HG03442 (cell line): ENCODE data around the gene KRTAP13-1.

Source experiments
- ATAC-seq: cut with Tn5 transposase; IDR thresholded peaks from one replicate; pipeline ENCODE4 v1.9.1; 2021; ENCODE audit warnings: mild to moderate bottlenecking, moderate library complexity; ENCODE audit not compliant: unreplicated experiment

KRTAP13-1 gene, protein sequence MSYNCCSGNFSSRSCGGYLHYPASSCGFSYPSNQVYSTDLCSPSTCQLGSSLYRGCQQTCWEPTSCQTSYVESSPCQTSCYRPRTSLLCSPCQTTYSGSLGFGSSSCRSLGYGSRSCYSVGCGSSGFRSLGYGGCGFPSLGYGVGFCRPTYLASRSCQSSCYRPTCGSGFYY

DNA sequence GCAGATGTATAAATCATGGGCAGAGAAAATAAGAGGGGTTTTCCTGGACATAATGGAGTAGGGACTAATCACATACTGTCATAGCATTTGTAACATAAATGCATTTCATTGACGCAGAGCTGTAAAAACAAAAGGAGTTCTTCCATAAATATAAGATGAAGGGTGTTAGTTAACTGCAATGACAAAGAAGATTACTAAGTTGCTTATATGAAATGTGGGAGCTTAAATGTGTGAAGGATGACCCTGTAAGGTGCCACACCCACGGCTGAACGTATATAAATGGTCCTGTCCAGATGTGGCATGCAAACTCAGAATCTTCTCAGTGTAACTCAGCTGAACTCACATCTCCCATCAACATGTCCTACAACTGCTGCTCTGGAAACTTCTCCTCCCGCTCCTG, at the start of gene KRTAP13-1:
TSS of gene KRTAP13-1 (plus strand) at position 301 of the 400 bp plus-strand sequence. CDS start at position 357, 56 bp downstream.
- ATAC-seq: no peak

DNA sequence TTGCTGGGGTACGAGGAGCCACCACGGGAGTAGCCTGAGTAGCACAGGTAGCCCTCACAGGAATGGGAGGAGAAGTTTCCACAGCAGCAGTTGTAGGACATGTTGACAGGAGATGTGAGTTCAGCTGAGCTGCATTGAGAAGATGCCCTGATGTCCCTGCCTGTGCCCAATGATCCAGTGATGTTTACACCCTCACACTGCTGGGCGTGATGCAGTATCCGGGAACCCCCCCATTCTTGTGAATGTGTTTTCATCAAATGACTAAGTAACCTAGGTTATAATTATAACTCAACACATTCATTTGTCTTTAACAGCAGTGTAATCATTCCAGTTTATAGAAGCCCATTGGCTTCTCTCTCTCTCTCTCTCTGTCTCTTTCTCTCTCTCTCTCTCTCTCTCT, 47.3 kb upstream of the KRTAP13-1 start, which contains the start of gene KRTAP23-1:
TSS of gene KRTAP23-1 (minus strand) at position 101 of the 400 bp plus-strand sequence. CDS start at position 101, 0 bp downstream.
- no peak for ATAC-seq

DNA sequence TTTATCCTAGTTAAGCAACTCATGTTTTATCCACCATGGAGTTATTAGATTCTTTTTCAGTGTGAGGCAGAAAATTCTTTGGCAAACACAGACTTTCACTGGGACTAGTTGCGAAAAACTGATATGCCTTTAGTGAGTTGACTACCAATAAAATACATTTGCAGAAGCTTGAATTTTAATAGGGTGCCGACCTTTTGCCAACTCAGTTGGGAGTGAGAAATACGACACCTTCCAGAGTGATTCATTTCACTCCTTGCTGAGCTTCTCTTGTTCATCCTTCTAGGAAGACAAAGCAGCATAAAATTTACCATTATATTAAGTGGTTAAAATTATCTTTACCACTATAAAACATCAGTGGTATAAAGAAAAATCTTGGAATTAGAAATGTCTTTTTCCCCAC, 46.3 kb upstream of the KRTAP13-1 start:
- no peak for ATAC-seq

DNA sequence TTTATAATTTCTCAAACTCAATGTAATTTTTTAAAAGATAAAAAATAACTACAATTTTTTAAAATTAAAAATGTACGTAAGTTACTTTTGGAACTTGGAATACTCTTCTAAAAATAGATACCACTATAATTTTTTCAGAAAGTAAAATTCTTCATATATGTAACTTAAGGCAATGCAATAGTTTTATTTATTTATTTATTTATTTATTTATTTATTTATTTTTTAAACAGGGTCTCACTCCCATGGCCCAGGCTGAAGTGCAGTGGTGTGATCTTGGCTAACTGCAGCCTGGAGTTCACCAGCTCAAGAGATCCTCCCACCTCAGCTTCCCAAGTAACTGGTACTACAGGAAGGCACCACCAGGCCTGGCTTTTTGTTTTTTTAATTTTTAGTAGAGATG, 44.3 kb upstream of the KRTAP13-1 start:
- ATAC-seq: no peak

DNA sequence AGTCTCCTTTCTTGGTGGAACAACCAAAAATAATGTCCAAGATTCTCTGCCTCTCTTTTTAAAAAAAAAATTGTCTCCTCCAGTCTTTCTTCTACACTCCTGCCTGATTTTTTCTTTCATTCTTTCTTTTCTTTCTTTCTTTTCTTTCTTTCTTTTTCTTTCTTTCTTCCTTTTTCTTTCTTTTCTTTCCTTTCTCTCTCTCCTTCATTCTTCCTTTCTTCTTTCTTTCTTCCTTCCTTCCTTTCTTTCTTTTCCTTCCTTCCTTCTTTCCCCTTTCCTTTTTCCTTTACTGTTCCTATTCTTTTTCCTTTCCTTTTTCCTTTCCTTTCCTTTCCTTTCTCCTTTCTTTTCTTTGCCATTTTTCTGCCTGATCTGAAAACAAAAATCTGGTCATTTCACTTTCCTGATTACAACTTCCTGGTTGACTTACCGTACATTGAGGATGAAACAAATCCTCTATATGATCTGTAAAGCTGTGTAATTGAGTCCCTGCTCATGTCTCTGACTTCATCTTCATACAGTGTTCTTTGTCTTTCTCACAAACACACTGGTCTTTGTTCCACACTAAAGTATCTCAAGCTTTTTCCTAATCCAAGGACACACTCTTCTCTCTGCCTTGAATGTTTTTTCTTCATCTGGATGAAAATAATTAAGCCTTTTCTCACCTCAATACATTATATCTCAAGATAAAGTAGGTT, 41.4 kb upstream of the KRTAP13-1 start:
- ATAC-seq: no peak

DNA sequence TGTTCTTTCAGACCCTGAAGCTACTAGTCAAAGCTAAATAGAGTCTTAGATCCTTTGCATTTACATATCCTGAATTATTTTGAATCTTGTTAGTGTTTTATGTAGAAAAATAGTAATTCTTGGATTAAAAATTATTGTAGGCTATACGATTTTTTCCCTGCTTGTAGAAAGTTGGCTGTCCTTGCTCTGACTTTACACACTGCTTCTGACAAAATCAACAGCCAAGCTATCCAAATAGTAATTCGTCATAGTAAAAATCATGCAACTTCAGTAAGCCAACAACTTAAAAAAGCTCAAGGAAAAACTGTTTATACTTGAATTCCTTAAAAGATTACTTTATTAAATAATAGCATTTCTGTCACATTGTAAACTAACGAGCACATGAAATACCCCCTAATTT, 39.9 kb upstream of the KRTAP13-1 start:
- no peak for ATAC-seq

DNA sequence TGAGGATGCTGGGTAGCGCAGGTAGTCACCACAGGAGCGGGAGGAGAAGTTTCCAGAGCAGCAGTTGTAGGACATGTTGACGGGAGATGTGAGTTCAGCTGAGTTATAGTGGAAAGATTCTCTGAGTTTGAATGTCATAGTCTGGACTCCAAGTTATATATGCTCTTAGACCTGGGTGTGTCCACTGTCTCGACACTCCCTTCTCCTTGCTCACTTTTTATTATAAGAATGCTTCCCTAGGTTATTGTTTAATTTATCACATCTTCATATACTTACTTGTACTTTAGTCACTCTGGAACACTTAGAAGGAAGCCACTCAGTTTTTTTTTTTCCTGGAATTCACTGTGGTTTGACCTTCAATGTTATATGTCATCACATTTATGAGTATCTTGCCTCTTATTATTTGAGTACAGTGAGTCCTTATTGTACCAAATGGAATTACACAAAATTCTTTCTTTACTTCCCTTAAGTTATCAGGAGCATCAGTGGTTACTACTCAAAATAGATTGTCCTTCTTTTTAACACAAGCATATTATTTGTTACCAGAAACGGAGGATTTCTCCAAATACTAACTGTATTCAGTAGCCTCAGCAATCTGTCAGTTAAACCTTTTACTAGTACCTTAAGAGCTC, 23.6 kb upstream of the KRTAP13-1 start, which contains the start of gene KRTAP13-2:
TSS of gene KRTAP13-2 (minus strand) at position 133 of the 632 bp plus-strand sequence. CDS start at position 75, 58 bp downstream.
- no peak for ATAC-seq

DNA sequence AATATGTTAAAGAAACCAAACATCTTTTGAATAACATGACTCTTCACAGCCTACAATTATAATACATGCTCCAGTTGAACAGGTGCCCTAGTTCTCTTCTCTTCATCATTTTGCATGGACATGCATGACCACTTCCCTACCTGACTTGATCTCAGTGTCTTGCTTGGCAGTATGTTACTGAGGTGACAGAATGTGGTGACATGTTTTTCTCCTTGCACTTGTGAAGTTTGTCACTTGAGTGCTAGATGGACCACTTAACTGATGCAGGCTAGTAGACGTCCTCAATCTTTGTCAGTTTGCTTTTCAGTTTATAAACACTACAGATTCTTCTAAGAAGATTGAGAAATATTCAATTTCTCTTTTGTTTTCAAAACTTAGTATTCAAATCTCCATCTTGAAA, 13.6 kb upstream of the KRTAP13-1 start:
- no peak for ATAC-seq

DNA sequence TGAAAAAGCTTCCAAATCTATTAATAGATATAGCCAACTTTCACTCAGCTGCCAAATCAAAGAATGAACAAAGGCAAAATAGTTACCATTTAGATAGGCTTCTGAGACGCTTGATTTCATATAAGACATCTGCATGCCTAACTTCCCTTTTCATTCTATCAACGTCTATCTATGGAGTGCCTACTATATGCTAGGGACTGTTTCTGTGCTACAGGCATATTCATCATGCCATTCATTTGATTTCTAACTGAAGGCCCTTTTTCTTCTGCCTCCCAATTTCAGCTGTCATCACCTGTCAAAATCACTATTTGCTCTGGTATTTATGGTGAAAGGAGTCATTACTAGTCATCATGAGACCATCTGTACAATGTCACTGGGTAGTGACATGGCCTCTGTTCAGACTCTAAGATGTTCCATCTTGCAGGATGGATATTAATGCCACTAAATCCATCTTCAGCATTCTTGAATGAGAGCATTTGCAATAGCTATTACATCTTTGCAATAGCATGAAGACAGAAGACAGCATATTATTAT, 4.3 kb upstream of the KRTAP13-1 start:
- ATAC-seq: no peak

DNA sequence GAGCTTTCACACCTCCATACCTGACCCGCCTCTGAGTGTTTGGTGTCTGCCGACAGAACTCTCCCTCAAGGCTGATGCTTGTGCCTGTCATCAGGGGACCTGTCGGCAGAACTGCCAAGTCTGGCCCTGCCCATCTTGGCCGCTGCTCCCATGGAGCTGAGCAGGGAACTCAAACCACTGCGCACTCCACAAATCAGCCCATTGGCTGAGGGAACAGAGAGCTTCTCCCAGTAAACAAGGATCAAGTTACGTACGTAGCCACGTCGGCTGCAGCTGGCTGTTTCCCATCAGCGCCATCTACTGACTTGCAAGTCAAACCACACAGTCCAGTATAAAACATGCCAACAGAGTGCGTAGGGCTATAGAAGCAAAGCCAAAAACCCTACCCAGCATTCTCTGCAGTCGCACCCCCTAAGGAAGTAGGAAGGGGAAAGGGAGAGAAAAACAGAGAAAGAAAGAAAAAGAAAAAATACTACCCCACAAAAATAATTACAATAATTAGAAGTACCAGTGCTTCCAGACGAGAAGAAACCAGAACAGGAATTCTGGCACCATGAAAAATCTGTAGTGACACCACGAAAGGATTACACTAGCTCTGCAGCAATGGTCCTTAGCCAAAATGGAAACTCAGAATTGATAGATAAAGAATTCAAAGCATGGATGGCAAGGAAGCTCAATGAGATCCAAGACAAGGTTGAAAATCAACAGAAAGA, 13.1 kb downstream of the KRTAP13-1 start:
- ATAC-seq: no peak

DNA sequence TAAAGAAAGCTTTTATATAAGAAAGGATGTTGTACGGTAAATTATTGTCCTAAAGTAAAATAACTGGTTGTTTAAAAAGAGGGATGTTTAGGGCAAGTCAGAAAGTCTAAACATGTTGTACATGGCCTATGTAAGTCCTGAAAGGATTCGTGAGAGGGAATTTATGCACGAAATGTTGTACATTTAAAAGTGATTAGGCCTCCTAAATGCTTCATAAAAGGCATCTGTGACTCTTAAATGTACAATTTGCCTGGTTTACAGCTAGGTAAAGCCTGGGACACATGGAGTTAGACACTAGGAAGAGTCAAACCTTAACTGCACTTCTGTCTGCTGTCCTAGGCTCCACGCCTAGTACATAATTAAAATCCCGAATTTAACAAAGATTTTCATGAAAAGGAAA, 20.2 kb downstream of the KRTAP13-1 start:
- no peak for ATAC-seq

DNA sequence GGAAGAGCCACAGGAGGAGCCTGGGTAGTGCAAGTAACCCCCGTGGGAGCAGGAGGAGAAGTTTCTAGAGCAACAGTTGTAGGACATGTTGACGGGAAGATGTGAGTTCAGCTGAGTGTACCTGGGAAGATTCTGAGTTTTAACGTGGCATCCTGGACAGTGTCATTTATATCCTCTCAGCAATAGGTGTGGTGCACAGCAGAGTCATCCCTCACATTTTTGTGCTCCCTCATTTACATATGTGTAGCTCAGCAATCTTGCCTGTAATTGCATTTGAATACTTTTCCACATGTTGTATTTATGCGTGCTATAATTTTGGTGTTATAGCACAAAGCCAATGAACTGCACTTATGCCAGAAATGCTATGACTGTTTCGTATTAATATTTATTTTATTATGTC, 30.0 kb downstream of the KRTAP13-1 start, which contains the start of gene KRTAP13-3:
TSS of gene KRTAP13-3 (minus strand) at position 101 of the 400 bp plus-strand sequence. CDS start at position 87, 14 bp downstream.
- no peak for ATAC-seq

DNA sequence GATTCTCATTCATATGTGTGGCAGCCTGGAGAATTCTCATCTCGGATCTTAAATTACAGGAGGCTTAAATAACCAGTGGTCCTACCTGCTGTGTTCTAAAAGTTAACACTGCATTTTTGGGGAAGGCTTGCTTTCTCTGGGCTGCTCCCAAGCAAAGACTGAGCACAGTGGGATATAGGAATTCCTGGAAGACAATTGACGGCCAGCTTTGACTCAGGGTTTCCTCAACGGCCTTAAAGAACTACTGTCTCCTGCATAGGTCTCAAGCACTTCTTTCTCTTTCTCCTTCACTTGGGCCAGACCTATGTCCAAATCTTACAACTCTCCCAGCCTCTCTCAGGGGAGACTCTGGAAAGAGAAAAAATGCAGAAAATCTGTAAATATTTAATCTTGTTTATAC, 30.9 kb downstream of the KRTAP13-1 start:
- no peak for ATAC-seq

DNA sequence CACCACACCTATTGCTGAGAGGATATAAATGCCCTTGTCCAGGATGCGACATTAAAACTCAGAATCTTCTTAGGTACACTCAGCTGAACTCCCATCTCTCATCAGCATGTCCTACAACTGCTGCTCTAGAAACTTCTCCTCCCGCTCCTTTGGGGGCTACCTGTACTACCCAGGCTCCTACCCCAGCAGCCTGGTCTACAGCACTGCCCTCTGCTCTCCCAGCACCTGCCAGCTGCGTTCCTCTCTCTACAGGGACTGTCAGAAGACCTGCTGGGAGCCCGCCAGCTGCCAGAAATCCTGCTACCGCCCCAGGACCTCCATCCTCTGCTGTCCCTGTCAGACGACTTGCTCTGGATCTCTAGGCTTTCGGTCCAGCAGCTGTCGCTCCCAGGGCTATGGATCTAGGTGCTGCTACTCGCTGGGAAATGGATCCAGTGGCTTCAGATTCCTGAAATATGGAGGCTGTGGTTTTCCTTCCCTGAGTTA, 34.4 kb downstream of the KRTAP13-1 start, which contains the start of gene KRTAP13-4:
TSS of gene KRTAP13-4 (plus strand) at position 51 of the 486 bp plus-strand sequence. CDS start at position 107, 56 bp downstream.
- no peak for ATAC-seq

DNA sequence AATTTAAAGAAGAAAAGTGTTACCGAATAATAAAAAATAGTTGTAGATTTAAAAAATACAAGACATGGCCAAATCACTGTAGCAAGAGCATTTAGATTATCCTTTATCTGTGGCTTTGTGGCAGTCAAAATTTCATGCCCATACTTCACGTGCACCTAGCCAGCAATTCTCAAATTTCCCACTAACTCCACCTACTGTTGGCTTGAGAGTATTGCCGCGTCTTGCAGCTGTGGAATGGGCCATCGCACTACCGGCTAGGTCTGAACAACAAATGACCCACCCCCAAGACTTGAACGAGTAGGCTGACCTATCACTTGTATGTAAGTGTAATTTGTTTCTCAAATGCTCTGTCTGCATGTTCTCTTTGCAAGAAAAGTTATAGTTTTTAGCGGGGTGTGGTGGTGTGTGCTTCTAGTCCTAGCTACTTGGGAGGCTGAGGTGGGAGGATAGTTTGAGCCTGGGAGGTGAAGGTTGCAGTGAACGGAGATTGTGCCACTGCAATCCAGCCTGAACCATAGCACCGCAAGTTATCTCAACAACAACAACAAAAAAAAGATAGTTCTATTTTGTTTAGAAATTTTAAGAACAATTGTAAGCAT, 38.3 kb downstream of the KRTAP13-1 start:
- no peak for ATAC-seq

DNA sequence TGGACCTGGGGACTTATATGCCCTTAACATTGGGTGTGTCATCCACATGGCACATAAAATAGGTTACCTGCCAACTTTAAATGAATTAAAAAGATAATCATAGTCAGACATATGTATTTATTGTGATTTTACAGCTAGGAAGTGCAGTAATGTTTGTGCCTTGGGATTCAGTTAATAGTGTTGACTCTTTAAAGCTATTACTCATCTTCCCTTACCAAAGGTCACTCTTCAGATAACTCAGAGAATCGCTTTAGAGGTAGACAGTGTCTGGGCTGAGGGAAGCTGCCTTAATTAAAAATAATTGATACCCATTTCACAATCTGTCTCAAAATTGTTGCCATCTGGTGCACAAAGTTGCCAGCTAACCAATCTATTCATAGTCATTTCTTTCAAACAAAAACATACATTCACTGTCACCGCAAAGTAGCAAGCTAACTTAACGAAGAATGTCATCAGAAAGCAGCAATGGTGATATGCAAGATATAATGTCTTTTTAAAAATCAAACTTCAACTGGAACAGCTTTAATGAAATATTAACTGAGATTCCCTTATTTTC, 41.3 kb downstream of the KRTAP13-1 start:
- ATAC-seq: no peak

DNA sequence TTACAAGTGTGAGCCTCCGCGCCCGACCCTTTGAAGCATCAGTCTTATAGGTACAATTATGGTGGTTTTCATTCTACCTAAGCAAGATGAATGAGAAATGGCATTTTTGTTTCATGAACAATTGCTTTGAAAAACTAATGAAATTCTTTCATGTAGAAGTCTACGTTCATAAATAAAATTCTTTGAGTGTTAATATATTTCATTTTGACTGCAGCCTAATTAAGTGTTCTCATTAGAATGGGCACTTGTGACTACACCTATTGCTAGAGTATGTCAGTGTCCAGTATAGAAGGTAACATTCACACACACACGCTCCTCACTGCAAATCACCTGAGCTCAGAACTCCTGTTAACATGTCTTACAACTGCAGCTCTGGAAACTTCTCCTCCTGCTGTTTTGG, 44.1 kb downstream of the KRTAP13-1 start, which contains the start of gene KRTAP15-1:
TSS of gene KRTAP15-1 (plus strand) at position 301 of the 400 bp plus-strand sequence. CDS start at position 354, 53 bp downstream.
- ATAC-seq: no peak

DNA sequence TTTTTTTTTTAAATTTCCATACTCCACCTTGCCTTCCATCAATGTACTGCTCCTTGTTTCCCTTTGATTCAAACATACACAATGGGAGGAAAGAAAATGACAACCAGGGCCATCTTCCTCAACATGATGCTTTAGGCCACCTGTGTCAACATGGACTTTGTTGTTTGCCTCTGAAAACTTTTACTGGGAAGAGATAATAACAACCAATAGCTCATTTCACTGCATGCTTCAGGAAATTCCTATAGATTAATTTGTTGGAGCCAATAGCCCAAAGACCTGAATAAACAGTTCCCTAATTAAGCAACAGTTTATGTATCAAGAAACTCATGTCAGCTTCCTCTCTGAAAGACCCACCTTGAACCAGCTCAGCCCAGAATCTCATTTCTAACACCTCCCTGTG, 47.4 kb downstream of the KRTAP13-1 start:
- ATAC-seq: no peak

DNA sequence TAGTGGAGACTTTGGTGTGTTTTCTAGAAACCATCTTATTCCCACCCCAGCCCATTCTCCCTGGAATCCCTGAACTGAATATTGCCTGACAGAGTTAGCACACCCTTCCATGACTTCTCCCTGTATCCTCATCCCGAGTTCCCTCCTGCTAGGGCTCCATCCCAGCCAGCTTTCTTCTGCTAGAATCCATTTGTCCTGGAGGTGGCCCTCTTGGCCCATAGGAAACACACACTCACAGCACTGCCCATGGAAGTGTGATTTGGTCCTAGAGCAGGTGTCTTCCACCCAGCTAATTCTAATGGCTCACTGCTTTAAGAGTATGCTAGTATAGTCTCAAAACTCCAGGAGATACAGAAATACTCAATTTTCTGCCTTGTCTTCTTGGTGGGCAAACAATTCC, 48.4 kb downstream of the KRTAP13-1 start:
- no peak for ATAC-seq
